GM04503 (cell line): ENCODE data around the gene NECTIN4.
"Not testable (repeated sequence)": the region's sequence is repeated elsewhere in the genome, so short reads cannot be mapped to it uniquely, and the experiment has no call there.

Source experiments
- DNase-seq: peaks from one replicate; pipeline ENCODE4 v3.0.0-alpha.2; 2012; ENCODE audit warnings: low read depth

The NECTIN4 gene

GRCh38 chr1:161082483-161082882 lies 6.9 kb downstream of the NECTIN4 start:
- no peak for DNase-seq

- DNase-seq: no peak
These were observed 7.8 kb downstream of the NECTIN4 start for GRCh38 chr1:161081519-161081918.

- no peak for DNase-seq
These were observed 8.6 kb downstream of the NECTIN4 start for GRCh38 chr1:161080441-161081405.

GRCh38 chr1:161079436-161080110 lies 9.8 kb downstream of the NECTIN4 start:
- no peak for DNase-seq

GRCh38 chr1:161077426-161077825 lies 11.9 kb downstream of the NECTIN4 start:
- DNase-seq: no peak

- DNase-seq: no peak
These were observed 12.9 kb downstream of the NECTIN4 start for GRCh38 chr1:161076410-161076809.

- DNase-seq: no peak
These were observed 14.5 kb downstream of the NECTIN4 start for GRCh38 chr1:161074676-161075368.

GRCh38 chr1:161073474-161074121 lies 15.8 kb downstream of the NECTIN4 start:
- DNase-seq: no peak

GRCh38 chr1:161072751-161073449 lies 16.5 kb downstream of the NECTIN4 start:
- DNase-seq: no peak

- DNase-seq: no peak
These were observed 17.4 kb downstream of the NECTIN4 start for GRCh38 chr1:161071886-161072371.

GRCh38 chr1:161070761-161071160 lies 18.6 kb downstream of the NECTIN4 start:
- DNase-seq: no peak

- DNase-seq: no peak
These were observed 19.6 kb downstream of the NECTIN4 start, which contains the start of gene ARHGAP30 for GRCh38 chr1:161069731-161070270. ARHGAP30 (minus strand) TSS chr1:161069891; CDS start chr1:161069624, 267 bp downstream.

- no peak for DNase-seq
These were observed 20.1 kb downstream of the NECTIN4 start for GRCh38 chr1:161069241-161069640.

GRCh38 chr1:161068306-161069234 lies 20.8 kb downstream of the NECTIN4 start:
- no peak for DNase-seq

GRCh38 chr1:161066694-161067093 lies 22.7 kb downstream of the NECTIN4 start:
- no peak for DNase-seq

GRCh38 chr1:161065681-161066080 lies 23.7 kb downstream of the NECTIN4 start:
- DNase-seq: not testable (repeated sequence)

GRCh38 chr1:161063936-161064335 lies 25.4 kb downstream of the NECTIN4 start:
- DNase-seq: not testable (repeated sequence)

- DNase-seq: no peak
These were observed 27.9 kb downstream of the NECTIN4 start for GRCh38 chr1:161061419-161061818.

GRCh38 chr1:161059293-161059692 lies 30.1 kb downstream of the NECTIN4 start:
- no peak for DNase-seq

- no peak for DNase-seq
These were observed 34.6 kb downstream of the NECTIN4 start for GRCh38 chr1:161054805-161055204.
